A549 (cell line): ENCODE data around the gene HNRNPA3. TPM values are rescaled to one million over a fixed set of nuclear protein-coding genes. Genes with fewer than 3 reads are reported as not detected.
A peak's percentile ranks its signal among the peaks of the same experiment; 100 is the strongest.

Source experiments
- ATAC-seq, 2 experiments: fragments of 200-7000 bp in 1 of 2; fragments of >200 bp in 1 of 2; cut with Nextera tagmentation in 1 of 2; cut with Tn5 transposase in 1 of 2; 3 replicates each; pipeline versions ENCODE4 v1.8.0 to v1.9.1; 2018 to 2020; ENCODE audit warnings: mild to moderate bottlenecking in 1 of 2, moderate library complexity in 1 of 2
- CTCF ChIA-PET: fragments of 300-600 bp; sonication (Branson Sonifier 250); formaldehyde crosslinking; extraction: SDS; loops from one replicate; lab custom pipeline; 2021; ENCODE audit warnings: antibody characterized with exemption, inconsistent platforms; lab: Yijun Ruan, JAX
- POLR2A ChIA-PET: fragments of 350-600 bp; formaldehyde crosslinking; extraction: SDS; loops from one replicate; lab custom pipeline; 2021; ENCODE audit warnings: antibody characterized with exemption, inconsistent platforms; lab: Yijun Ruan, JAX
- DNase-seq, 2 experiments: peaks; one replicate each; pipeline versions ENCODE4 v3.0.0 to v3.0.0-alpha.2; 2011 to 2016; ENCODE audit warnings: low read depth in 1 of 2, low spot score in 1 of 2
- FAIRE-seq: peaks from 2 replicates; lab custom pipeline; 2011; peaks lifted over from hg19 to GRCh38; lab: Jason Lieb, UNC
- H3K27ac ChIP-seq, 2 experiments: fragments of >200 bp; sonication (Bioruptor Twin); formaldehyde crosslinking; 3 replicates each; pipeline ENCODE4 v1.5.1; 2016 to 2017
- H3K4me1 ChIP-seq: fragments of >200 bp; sonication (Bioruptor Twin); formaldehyde crosslinking; 3 replicates; pipeline ENCODE4 v1.6.1; 2016
- H3K4me2 ChIP-seq: fragments of >200 bp; sonication (Bioruptor Twin); formaldehyde crosslinking; 3 replicates; pipeline ENCODE4 v1.6.1; 2016
- H3K4me3 ChIP-seq: fragments of >200 bp; sonication (Bioruptor Twin); formaldehyde crosslinking; 3 replicates; pipeline ENCODE4 v1.5.1; 2016
- H3K9me3 ChIP-seq: fragments of >200 bp; sonication (Bioruptor Twin); formaldehyde crosslinking; 3 replicates; pipeline ENCODE4 v1.6.1; 2016
- CHD4 ChIP-seq: fragments of 200-600 bp; sonication (generic); IDR thresholded peaks from 2 replicates; pipeline ENCODE4 v1.6.1; 2016; ENCODE audit warnings: antibody characterized with exemption, mild to moderate bottlenecking, borderline replicate concordance
- EHMT2 ChIP-seq: fragments of 200-600 bp; sonication (generic); IDR thresholded peaks from 2 replicates; pipeline ENCODE4 v1.6.1; 2016; ENCODE audit warnings: antibody characterized with exemption, low read depth, mild to moderate bottlenecking, moderate library complexity
- HEYL ChIP-seq: fragments of 250-450 bp; sonication (Bioruptor Pico); IDR thresholded peaks from 2 replicates; pipeline ENCODE4 v1.8.0; 2021; ENCODE audit warnings: mild to moderate bottlenecking, moderate library complexity
- HMGXB4 ChIP-seq: fragments of 250-450 bp; sonication (Bioruptor Pico); IDR thresholded peaks from 2 replicates; pipeline ENCODE4 v1.5.0; 2021; ENCODE audit warnings: mild to moderate bottlenecking, moderate library complexity, borderline replicate concordance
- HOXA7 ChIP-seq: fragments of 250-450 bp; sonication (Bioruptor Pico); IDR thresholded peaks from 2 replicates; pipeline ENCODE4 v1.5.0; 2020; ENCODE audit warnings: mild to moderate bottlenecking, moderate library complexity
- JUN ChIP-seq, 2 experiments: fragments of >200 bp; sonication (Bioruptor Twin); formaldehyde crosslinking; IDR thresholded peaks; 2 replicates in 1 of 2; 3 replicates in 1 of 2; pipeline ENCODE4 v1.6.1; 2016 to 2017
- JUNB ChIP-seq: fragments of >200 bp; sonication (Bioruptor Twin); formaldehyde crosslinking; IDR thresholded peaks from 2 replicates; pipeline ENCODE4 v1.6.1; 2016
- KDM5A ChIP-seq: fragments of 200-600 bp; sonication (generic); IDR thresholded peaks from 2 replicates; pipeline ENCODE4 v1.6.1; 2016; ENCODE audit warnings: antibody characterized with exemption, mild to moderate bottlenecking
- MAZ ChIP-seq: fragments of 150-350 bp; IDR thresholded peaks from 2 replicates; pipeline ENCODE4 v1.6.1; 2014; ENCODE audit warnings: antibody characterized with exemption, low read depth, low read length, borderline replicate concordance
- NFE2L2 ChIP-seq: fragments of 150-350 bp; conservative IDR thresholded peaks from 2 replicates; pipeline ENCODE4 v1.6.1; 2014; ENCODE audit warnings: low read length
- NPAS2 ChIP-seq: fragments of 250-450 bp; sonication (Bioruptor Pico); IDR thresholded peaks from 2 replicates; pipeline ENCODE4 v1.8.0; 2022; ENCODE audit warnings: mild to moderate bottlenecking, moderate library complexity, borderline replicate concordance
- NR3C1 ChIP-seq: fragments of >200 bp; sonication (Bioruptor Twin); formaldehyde crosslinking; IDR thresholded peaks from 3 replicates; pipeline ENCODE4 v1.6.1; 2017
- POLR2AphosphoS2 ChIP-seq: conservative IDR thresholded peaks from 2 replicates; pipeline ENCODE4 v1.6.1; 2012; ENCODE audit warnings: low read length, improper control_type of control experiment, inconsistent platforms
- RNF2 ChIP-seq: fragments of 200-600 bp; sonication (generic); IDR thresholded peaks from 2 replicates; pipeline ENCODE4 v1.6.1; 2016; ENCODE audit warnings: low read depth, mild to moderate bottlenecking, antibody characterized with exemption, moderate library complexity, borderline replicate concordance
- TP53 ChIP-seq: fragments of 250-450 bp; sonication (Bioruptor Pico); IDR thresholded peaks from 2 replicates; pipeline ENCODE4 v1.5.0; 2021; ENCODE audit warnings: mild to moderate bottlenecking, moderate library complexity
- ZSCAN20 ChIP-seq: fragments of 250-450 bp; sonication (Bioruptor Pico); IDR thresholded peaks from 2 replicates; pipeline ENCODE4 v1.8.0; 2022; ENCODE audit warnings: mild to moderate bottlenecking, moderate library complexity
- WGBS: methylation state at CpG from one replicate; pipeline ENCODE4 v1.1.6; 2017; ENCODE audit errors: missing lambda C conversion rate; 5-methylcytosine and 5-hydroxymethylcytosine counted together
- polyA plus RNA-seq, 4 experiments: library from polyadenylated mRNA; depleted of rRNA in 3 of 4; stranded (reverse); fragments of >200 nt; fragmentation: RNase III in 1 of 4; extraction: RNeasy Plus Mini Kit Qiagen cat#74134 plus additional on column Dnase treatment in 1 of 4; gene quantifications; 2 replicates in 3 of 4; 3 replicates in 1 of 4; pipeline ENCODE4 v1.2.3, GENCODE V29; 2011 to 2017
- TF ChIP-seq, protein P1 (sequence below): fragments of >200 bp; sonication (Bioruptor Twin); formaldehyde crosslinking; IDR thresholded peaks from 2 replicates; pipeline ENCODE4 v1.6.1; 2016

HNRNPA3 gene
- polyA plus RNA-seq, 2 of the 4 experiments (the other 2 are of a cell fraction) = 357 to 755 TPM

GRCh38 chr2:177231270-177231669, 18.7 kb downstream of the HNRNPA3 start:
- no peak for TF ChIP-seq JUNB
- TF ChIP-seq POLR2AphosphoS2 = 0 out of 2 replicates have a peak, but pooled peaks have one; percentile 66
- ChIA-PET CTCF (interaction anchor here (1.4 to 3.2 kb wide), 4 partner anchors 9 to 66 kb away, joined by 4 to 15 read pairs (median 8); no protein-coding TSS in a partner anchor), POLR2A (interaction anchor here (0.9 to 1.4 kb wide), 2 partner anchors 8 to 32 kb away, joined by 3 to 5 read pairs; no protein-coding TSS in a partner anchor)
- H3K4me2 ChIP-seq = no peak overlapping the region
- FAIRE-seq (no peak), ATAC-seq (no peak), DNase-seq (no peak)
- H3K9me3 ChIP-seq = no peaks in the 10 kb centered on the region
- H3K4me1 ChIP-seq = peaks cover 62% of the 10 kb centered on the region; the same call in 2 of the 3 replicates
- WGBS = 79% methylated on average over 3 of the region's 3 CpGs
- no peak overlapping the region for H3K4me3 ChIP-seq
- H3K27ac ChIP-seq = no peak overlapping the region

GRCh38 chr2:177232098-177232704, 19.6 kb downstream of the HNRNPA3 start:
- Histone ChIP-seq H3K4me1 (peaks cover 59% of the 10 kb centered on the region; the same call in 2 of the 3 replicates), H3K4me3 (no peak overlapping the region), H3K9me3 (no peaks in the 10 kb centered on the region), H3K4me2 (no peak overlapping the region)
- POLR2A ChIA-PET = interaction anchor here (1.4 kb wide), 1 partner anchor 7 kb away, joined by 5 read pairs; no protein-coding TSS in a partner anchor
- no peak for ATAC-seq
- 91% methylated on average over 8 of the region's 8 CpGs for WGBS
- CTCF ChIA-PET = interaction anchor here (0.8 to 2.8 kb wide), 4 partner anchors 14 to 183 kb away, joined by 3 to 9 read pairs (median 6); no protein-coding TSS in a partner anchor
- TF ChIP-seq HMGXB4 (CRISPR knock-in tag) = no peak
- TF ChIP-seq KDM5A = no peak
- TF ChIP-seq, protein P1, sequence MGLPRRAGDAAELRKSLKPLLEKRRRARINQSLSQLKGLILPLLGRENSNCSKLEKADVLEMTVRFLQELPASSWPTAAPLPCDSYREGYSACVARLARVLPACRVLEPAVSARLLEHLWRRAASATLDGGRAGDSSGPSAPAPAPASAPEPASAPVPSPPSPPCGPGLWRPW = no peak
- TF ChIP-seq NR3C1 = no peak
- no peak for TF ChIP-seq MAZ
- no peak for TF ChIP-seq TP53
- no peak for TF ChIP-seq JUN (IDR thresholded peaks at IDR 0.05)
- TF ChIP-seq EHMT2 = no peak
- no peak for TF ChIP-seq HEYL (CRISPR knock-in tag)
- no peak for TF ChIP-seq RNF2
- no peak for TF ChIP-seq ZSCAN20 (CRISPR knock-in tag)
- no peak for TF ChIP-seq HOXA7 (CRISPR knock-in tag)
- TF ChIP-seq CHD4 = no peak
- TF ChIP-seq, all 56 proteins: peak for 0
- FAIRE-seq = no peak
- no peak overlapping the region for H3K27ac ChIP-seq
- DNase-seq = no peak

- no peak for ATAC-seq
- FAIRE-seq = no peak
- no peaks in the 10 kb centered on the region for H3K9me3 ChIP-seq
- ChIA-PET CTCF (interaction anchor here (1.7 kb wide), 1 partner anchor 29 kb away, joined by 7 read pairs; no protein-coding TSS in a partner anchor), POLR2A (no interaction called here)
- TF ChIP-seq NPAS2 (CRISPR knock-in tag) = no peak
- TF ChIP-seq POLR2AphosphoS2 = 0 out of 2 replicates have a peak, but pooled peaks have one; percentile 10
- no peak overlapping the region for H3K27ac ChIP-seq
- H3K4me2 ChIP-seq = no peak overlapping the region
- H3K4me1 ChIP-seq = peaks cover 69% of the 10 kb centered on the region
- no peak overlapping the region for H3K4me3 ChIP-seq
- DNase-seq = no peak
Measured at GRCh38 chr2:177234267-177234666, 21.7 kb downstream of the HNRNPA3 start.

DNA sequence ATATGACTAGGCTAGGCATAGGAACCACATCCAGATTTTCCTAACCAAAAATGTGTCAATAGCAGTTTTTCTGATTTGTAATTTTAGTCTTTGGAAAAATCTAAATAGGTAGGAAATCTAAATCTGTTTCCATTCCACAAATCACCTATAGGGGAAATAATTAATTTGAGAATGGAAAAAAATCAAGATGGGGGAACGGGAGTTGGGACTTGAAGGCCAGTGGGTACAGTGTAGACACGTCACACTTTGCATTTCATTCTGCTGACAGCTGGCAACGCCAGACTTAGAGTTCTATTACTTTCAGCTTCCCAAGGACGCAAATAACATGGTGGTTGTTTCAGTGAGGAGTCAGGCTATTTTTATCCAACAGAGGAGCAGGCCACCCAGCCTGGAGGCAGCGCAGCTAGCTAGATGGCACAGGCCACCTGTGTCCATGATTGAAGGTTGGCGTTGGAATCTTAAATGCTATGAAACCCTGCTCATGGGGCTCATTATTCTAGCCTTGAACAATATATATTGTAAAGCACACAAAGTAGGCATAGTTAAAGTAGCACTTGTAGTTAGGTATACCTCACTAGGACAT, 23.4 kb downstream of the HNRNPA3 start:
- no peak for FAIRE-seq
- no peak for TF ChIP-seq NFE2L2
- TF ChIP-seq POLR2AphosphoS2 = peak; percentile 75; the same call in 1 of the 2 replicates
- WGBS = 92% methylated on average over 6 of the region's 6 CpGs

More for the DNA sequence above, 23.4 kb downstream of the HNRNPA3 start:
- ATAC-seq (no peak), DNase-seq (no peak)
- Histone ChIP-seq H3K27ac (no peak overlapping the region), H3K4me2 (no peak overlapping the region), H3K4me1 (peaks cover 70% of the 10 kb centered on the region), H3K4me3 (no peak overlapping the region), H3K9me3 (no peaks in the 10 kb centered on the region)
- ChIA-PET CTCF (interaction anchor here (1.0 to 1.6 kb wide), 5 partner anchors 9 to 71 kb away, joined by 3 to 5 read pairs (median 5); partner anchors contain the start of gene NFE2L2), POLR2A (interaction anchor here (2.2 kb wide), 1 partner anchor 28 kb away, joined by 10 read pairs; the partner anchor contains the start of gene NFE2L2)
